ENCODE data around the gene C19orf33.

The C19orf33 gene

GRCh38 chr19:38280030-38280921 is 23.8 kb upstream of the C19orf33 start:
- DNase-seq (ENCODE audit: low read depth), result no peak

- DNase-seq (ENCODE audit: low read depth), result no peak
These were observed 22.1 kb upstream of the C19orf33 start for GRCh38 chr19:38281811-38282566.

- no peak for DNase-seq (ENCODE audit: low read depth)
These were observed 20.8 kb upstream of the C19orf33 start for GRCh38 chr19:38283271-38283670.

GRCh38 chr19:38284422-38284821 is 19.6 kb upstream of the C19orf33 start:
- DNase-seq (ENCODE audit: low read depth), result no peak

GRCh38 chr19:38285567-38285966 is 18.5 kb upstream of the C19orf33 start:
- DNase-seq (ENCODE audit: low read depth), result no peak

- DNase-seq (ENCODE audit: low read depth), result no peak
These were observed 16.4 kb upstream of the C19orf33 start for GRCh38 chr19:38287604-38288003.

GRCh38 chr19:38288123-38288855 is 15.8 kb upstream of the C19orf33 start:
- DNase-seq (ENCODE audit: low read depth), result no peak

GRCh38 chr19:38289955-38290354 is 14.1 kb upstream of the C19orf33 start:
- DNase-seq (ENCODE audit: low read depth), result no peak

- no peak for DNase-seq (ENCODE audit: low read depth)
These were observed 13.4 kb upstream of the C19orf33 start for GRCh38 chr19:38290631-38291147.

- DNase-seq (ENCODE audit: low read depth), result no peak
These were observed 12.2 kb upstream of the C19orf33 start for GRCh38 chr19:38291855-38292254.

- DNase-seq (ENCODE audit: low read depth), result no peak
These were observed 10.8 kb upstream of the C19orf33 start for GRCh38 chr19:38293281-38293680.

- DNase-seq (ENCODE audit: low read depth), result no peak
These were observed 10.0 kb upstream of the C19orf33 start for GRCh38 chr19:38294090-38294489.

- no peak for DNase-seq (ENCODE audit: low read depth)
These were observed 5.0 kb upstream of the C19orf33 start for GRCh38 chr19:38298821-38299680.

GRCh38 chr19:38304352-38304865 is 358 bp downstream of the C19orf33 start:
- no peak for DNase-seq (ENCODE audit: low read depth)

GRCh38 chr19:38304866-38305429 is 897 bp downstream of the C19orf33 start:
- no peak for DNase-seq (ENCODE audit: low read depth)

- no peak for DNase-seq (ENCODE audit: low read depth)
These were observed 2.2 kb downstream of the C19orf33 start for GRCh38 chr19:38306236-38306635.

GRCh38 chr19:38307076-38307475 is 3.0 kb downstream of the C19orf33 start:
- DNase-seq (ENCODE audit: low read depth), result no peak

GRCh38 chr19:38307597-38307996 is 3.5 kb downstream of the C19orf33 start:
- no peak for DNase-seq (ENCODE audit: low read depth)

- no peak for DNase-seq (ENCODE audit: low read depth)
These were observed 4.1 kb downstream of the C19orf33 start for GRCh38 chr19:38308006-38308766.
